GM06990 (cell line): ENCODE results near the gene BRF1.

Experiments
- DNase-seq: peaks from one replicate; pipeline ENCODE4 v3.0.0-alpha.2; 2011; ENCODE audit not compliant: insufficient read length; ENCODE audit errors: extremely low read depth
- H3K27me3 ChIP-seq: replicated peaks from 2 replicates; pipeline ENCODE4 v1.6.0; 2011; ENCODE audit warnings: low read length; ENCODE audit not compliant: control insufficient read depth, insufficient read depth
- H3K36me3 ChIP-seq: 2 replicates; pipeline ENCODE4 v1.5.1; 2011; ENCODE audit warnings: low read length; ENCODE audit not compliant: control insufficient read depth, insufficient read depth
- H3K4me3 ChIP-seq: replicated peaks from 2 replicates; pipeline ENCODE4 v1.5.1; 2011; ENCODE audit warnings: low read depth, mild to moderate bottlenecking, control low read depth, low read length
- CTCF ChIP-seq: IDR thresholded peaks from 2 replicates; pipeline ENCODE4 v1.5.1; 2011; ENCODE audit warnings: low read length, control low read depth, mild to moderate bottlenecking, inconsistent platforms; ENCODE audit not compliant: insufficient read depth, poor library complexity, severe bottlenecking

Gene BRF1

GRCh38 chr14:105300542-105301102 lies at the start of gene BRF1:
Gene BRF1 (minus strand): TSS chr14:105301001. CDS start chr14:105300629, 372 bp downstream.
- H3K27me3 ChIP-seq: no peaks in the 10 kb centered on the region
- peak within 1 kb of the TSS; percentile 85 for H3K4me3 ChIP-seq
- DNase-seq: peak; percentile 98
- TF ChIP-seq CTCF: no peak
- H3K36me3 ChIP-seq: no peaks in the 10 kb centered on the region

- Histone ChIP-seq H3K36me3 (no peaks in the 10 kb centered on the region), H3K27me3 (no peaks in the 10 kb centered on the region), H3K4me3 (no peak overlapping the region)
- no peak for TF ChIP-seq CTCF
- DNase-seq: no peak
These were observed 49.2 kb upstream of the BRF1 start for GRCh38 chr14:105349992-105350391.

- Histone ChIP-seq H3K36me3 (no peaks in the 10 kb centered on the region), H3K4me3 (no peak overlapping the region), H3K27me3 (no peaks in the 10 kb centered on the region)
- no peak for DNase-seq
- TF ChIP-seq CTCF: no peak
These were observed 48.3 kb upstream of the BRF1 start for GRCh38 chr14:105348945-105349699.

GRCh38 chr14:105348169-105348944 lies 47.6 kb upstream of the BRF1 start:
- no peaks in the 10 kb centered on the region for H3K36me3 ChIP-seq
- H3K4me3 ChIP-seq: no peak overlapping the region
- H3K27me3 ChIP-seq: no peaks in the 10 kb centered on the region
- no peak for TF ChIP-seq CTCF
- DNase-seq: no peak

GRCh38 chr14:105347587-105347968 lies 46.8 kb upstream of the BRF1 start:
- H3K27me3 ChIP-seq: no peaks in the 10 kb centered on the region
- H3K36me3 ChIP-seq: no peaks in the 10 kb centered on the region
- no peak for DNase-seq
- no peak overlapping the region for H3K4me3 ChIP-seq
- TF ChIP-seq CTCF: no peak
